Activated T-cell treated with anti-CD3 and anti-CD28 coated beads for 4 hours (primary cell): Measurements from ENCODE around the gene SRGN.

Experiments used
- DNase-seq: peaks from one replicate; pipeline ENCODE4 v3.0.0-alpha.2; 2020

SRGN gene

DNA sequence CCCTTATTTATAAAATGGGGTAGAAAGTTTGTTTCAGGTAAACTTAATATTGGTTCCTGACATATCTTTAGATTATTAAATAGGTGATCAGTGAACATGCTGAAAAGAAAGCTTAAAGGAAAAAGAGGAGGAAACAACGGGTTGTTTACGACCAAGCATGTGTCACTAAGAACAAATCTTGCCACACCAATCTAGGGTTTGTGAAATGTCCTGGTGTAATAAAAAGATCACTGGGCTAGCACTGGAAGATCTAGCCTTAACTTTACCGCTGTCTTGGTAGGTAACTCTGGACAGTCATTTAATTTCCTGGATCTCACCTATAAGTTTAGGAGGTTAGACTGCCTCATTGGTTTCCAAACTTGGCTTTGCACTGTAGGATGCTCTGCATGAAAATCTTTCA lies 55.1 kb downstream of the SRGN start:
- no peak for DNase-seq

DNA sequence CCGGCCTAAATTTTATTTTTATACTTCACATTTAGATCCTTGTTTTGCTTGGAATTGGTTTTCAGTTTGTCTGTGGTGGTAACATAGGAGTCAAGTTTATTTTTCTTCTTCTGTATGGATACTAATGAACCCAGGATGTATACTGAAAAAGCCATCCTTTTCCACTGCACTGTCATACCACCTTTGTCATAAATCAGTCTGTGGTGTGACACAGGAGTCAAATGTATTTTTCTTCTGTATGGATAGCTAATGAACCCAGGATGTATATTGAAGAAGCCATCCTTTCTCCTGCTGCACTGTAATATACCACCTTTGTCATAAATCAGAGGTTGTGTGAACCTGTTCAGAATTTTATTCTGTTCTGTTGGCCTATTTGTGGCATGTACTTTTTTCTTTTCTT lies 57.4 kb downstream of the SRGN start:
- DNase-seq, result no peak

DNA sequence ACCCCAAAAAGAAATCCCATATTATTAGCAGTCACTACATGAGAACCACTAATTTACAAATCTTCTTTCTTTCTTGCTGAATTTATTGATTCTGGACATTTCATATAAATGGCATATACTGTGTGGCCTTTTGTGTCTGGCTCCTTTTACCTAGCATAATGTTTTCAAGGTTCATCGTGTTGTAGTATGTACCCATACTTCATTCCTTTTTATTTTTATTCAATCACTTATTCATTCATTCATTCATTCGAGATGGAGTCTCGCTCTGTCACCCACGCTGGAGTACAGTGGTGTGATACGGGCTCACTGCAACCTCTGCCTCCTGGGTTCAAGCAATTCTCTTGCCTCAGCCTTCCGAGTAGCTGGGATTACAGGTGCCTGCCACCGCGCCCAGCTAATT lies 58.0 kb downstream of the SRGN start:
- DNase-seq, result no peak

DNA sequence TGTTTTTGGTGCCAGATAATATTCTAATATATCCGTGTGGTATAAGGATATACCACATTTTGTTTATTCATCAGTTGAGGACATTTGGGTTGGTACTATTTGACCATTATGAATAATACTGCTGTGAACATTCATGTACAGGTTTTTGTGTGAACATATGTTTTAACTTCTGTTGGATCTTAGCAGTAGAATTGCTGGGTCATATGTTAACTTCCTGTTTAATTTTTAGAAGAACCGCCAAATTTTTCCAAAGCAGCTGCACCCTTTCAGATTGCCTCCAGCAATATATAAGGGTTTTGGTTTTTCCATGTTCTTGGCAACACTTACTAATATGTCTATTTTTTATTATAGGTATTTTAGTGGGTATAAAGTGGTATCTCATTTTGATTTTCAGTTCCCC lies 58.9 kb downstream of the SRGN start:
- DNase-seq, result no peak

DNA sequence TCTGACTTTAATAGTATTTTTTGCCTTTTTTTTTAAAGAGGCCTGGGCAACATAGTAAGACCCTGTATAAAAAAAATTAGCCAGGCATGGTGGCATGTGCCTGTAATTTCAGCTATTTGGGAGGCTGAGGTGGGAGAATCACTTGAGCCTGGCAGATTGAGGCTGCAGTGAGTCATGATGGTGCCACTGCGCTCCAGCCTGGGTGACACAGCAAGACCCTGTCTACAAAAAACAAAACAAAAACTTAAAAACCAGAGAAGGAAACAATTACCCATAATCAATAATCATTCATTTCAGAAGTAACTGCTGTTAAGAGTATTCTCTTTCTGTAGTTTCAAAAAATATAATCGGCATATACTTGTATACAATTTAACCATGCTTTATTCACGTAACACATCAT lies 64.1 kb downstream of the SRGN start:
- no peak for DNase-seq

DNA sequence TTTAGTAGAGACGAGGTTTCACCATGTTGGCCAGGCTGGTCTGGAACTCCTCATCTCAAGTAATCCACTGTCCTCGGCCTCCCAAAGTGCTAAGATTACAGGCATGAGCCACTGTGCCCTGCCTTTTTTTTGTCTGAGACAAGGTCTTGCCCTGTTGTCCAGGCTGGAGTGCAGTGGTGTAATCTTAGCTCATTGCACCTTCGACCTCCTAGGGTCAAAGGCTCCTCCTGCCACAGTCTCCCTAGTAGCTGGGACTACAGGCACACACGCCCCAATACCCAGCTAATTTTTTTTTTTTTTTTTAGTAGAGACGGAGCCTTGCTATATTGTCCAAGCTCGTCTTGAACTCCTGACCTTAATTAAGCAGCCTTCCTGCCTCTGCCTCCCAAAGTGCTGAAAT lies 65.3 kb downstream of the SRGN start:
- no peak for DNase-seq
